Muscle layer of duodenum (tissue), 2 donors: ENCODE measurements around the gene IL1RL2.

ENCODE experiments used
- H3K27ac ChIP-seq: one replicate; pipeline ENCODE4 v1.7.0; 2013; ENCODE audit warnings: mild to moderate bottlenecking, low read length
- H3K27me3 ChIP-seq: one replicate; pipeline ENCODE4 v1.7.0; 2013; ENCODE audit warnings: low read depth, mild to moderate bottlenecking, control low read depth, low read length
- H3K36me3 ChIP-seq, 2 donors: one replicate each; pipeline ENCODE4 v1.7.0; 2013; ENCODE audit warnings: low read length in 2 of 2, control low read depth in 1 of 2, mild to moderate bottlenecking in 1 of 2; ENCODE audit not compliant: insufficient read depth in 2 of 2, control insufficient read depth in 1 of 2
- H3K4me1 ChIP-seq, 2 donors: one replicate each; pipeline ENCODE4 v1.7.0; 2013; ENCODE audit warnings: low read length in 2 of 2, mild to moderate bottlenecking in 2 of 2, control low read depth in 1 of 2, moderate library complexity in 1 of 2; ENCODE audit not compliant: insufficient read depth in 2 of 2, control insufficient read depth in 1 of 2
- H3K4me3 ChIP-seq, 2 donors: one replicate each; pipeline ENCODE4 v1.7.0; 2013; ENCODE audit warnings: low read length in 2 of 2, low read depth in 1 of 2, mild to moderate bottlenecking in 1 of 2
- H3K9me3 ChIP-seq, 2 donors: one replicate each; pipeline ENCODE4 v1.7.0; 2013; ENCODE audit warnings: low read length in 2 of 2, control low read depth in 1 of 2, mild to moderate bottlenecking in 1 of 2; ENCODE audit not compliant: control insufficient read depth in 1 of 2
- donor health status: healthy.

IL1RL2 gene

GRCh38 chr2:102145107-102145506 is 41.7 kb upstream of the IL1RL2 start:
- Histone ChIP-seq H3K27me3 (no peaks in the 10 kb centered on the region), H3K9me3 (peaks cover 10 to 34% of the 10 kb centered on the region in 2 donors), H3K27ac (no peak overlapping the region), H3K36me3 (peaks cover 0 to 27% of the 10 kb centered on the region in 2 donors), H3K4me3 (peak overlapping the region; percentile 65 to 86), H3K4me1 (peaks cover 0 to 1% of the 10 kb centered on the region in 2 donors)

GRCh38 chr2:102145934-102146333 is 40.9 kb upstream of the IL1RL2 start:
- no peaks in the 10 kb centered on the region for H3K27me3 ChIP-seq
- no peak overlapping the region for H3K27ac ChIP-seq
- H3K4me3 ChIP-seq = peak overlapping the region; percentile 16 to 86
- H3K36me3 ChIP-seq = peaks cover 0 to 27% of the 10 kb centered on the region in 2 donors
- H3K9me3 ChIP-seq = peaks cover 10 to 34% of the 10 kb centered on the region in 2 donors
- H3K4me1 ChIP-seq = peaks cover 0 to 3% of the 10 kb centered on the region in 2 donors

GRCh38 chr2:102147935-102148334 is 38.9 kb upstream of the IL1RL2 start:
- Histone ChIP-seq H3K27me3 (no peaks in the 10 kb centered on the region), H3K36me3 (peaks cover 0 to 25% of the 10 kb centered on the region in 2 donors), H3K27ac (no peak overlapping the region), H3K4me3 (peak overlapping the region in 1 of 2 donors; percentile 12), H3K9me3 (peaks cover 10 to 34% of the 10 kb centered on the region in 2 donors), H3K4me1 (peaks cover 0 to 3% of the 10 kb centered on the region in 2 donors)

GRCh38 chr2:102149243-102149642 is 37.6 kb upstream of the IL1RL2 start:
- Histone ChIP-seq H3K9me3 (peaks cover 10 to 34% of the 10 kb centered on the region in 2 donors), H3K27me3 (no peaks in the 10 kb centered on the region), H3K4me1 (peaks cover 0 to 3% of the 10 kb centered on the region in 2 donors), H3K36me3 (peaks cover 0 to 22% of the 10 kb centered on the region in 2 donors), H3K4me3 (peak overlapping the region in 1 of 2 donors; percentile 14), H3K27ac (no peak overlapping the region)

- H3K4me3 ChIP-seq = peak overlapping the region in 1 of 2 donors; percentile 14
- H3K27ac ChIP-seq = no peak overlapping the region
- peaks cover 9 to 34% of the 10 kb centered on the region in 2 donors for H3K9me3 ChIP-seq
- no peaks in the 10 kb centered on the region for H3K27me3 ChIP-seq
- H3K36me3 ChIP-seq = peaks cover 6 to 28% of the 10 kb centered on the region in 2 donors
- H3K4me1 ChIP-seq = peaks cover 2 to 5% of the 10 kb centered on the region in 2 donors
Observed at GRCh38 chr2:102149644-102150455, 37.0 kb upstream of the IL1RL2 start.

GRCh38 chr2:102154364-102154763 is 32.5 kb upstream of the IL1RL2 start:
- Histone ChIP-seq H3K27me3 (no peaks in the 10 kb centered on the region), H3K36me3 (peaks cover 16 to 20% of the 10 kb centered on the region in 2 donors), H3K27ac (no peak overlapping the region), H3K4me1 (peaks cover 7 to 9% of the 10 kb centered on the region in 2 donors), H3K9me3 (peaks cover 0 to 2% of the 10 kb centered on the region in 2 donors), H3K4me3 (no peak overlapping the region)

- Histone ChIP-seq H3K36me3 (peaks cover 16 to 26% of the 10 kb centered on the region in 2 donors), H3K9me3 (no peaks in the 10 kb centered on the region), H3K27me3 (no peaks in the 10 kb centered on the region), H3K4me1 (peaks cover 7% of the 10 kb centered on the region in 2 donors), H3K4me3 (no peak overlapping the region), H3K27ac (peak overlapping the region; percentile 42)
Observed at GRCh38 chr2:102154946-102155702, 31.7 kb upstream of the IL1RL2 start.

- Histone ChIP-seq H3K4me3 (no peak overlapping the region), H3K4me1 (peaks cover 6 to 7% of the 10 kb centered on the region in 2 donors), H3K36me3 (peaks cover 16 to 31% of the 10 kb centered on the region in 2 donors), H3K9me3 (peaks cover 0 to 3% of the 10 kb centered on the region in 2 donors), H3K27me3 (no peaks in the 10 kb centered on the region), H3K27ac (no peak overlapping the region)
Observed at GRCh38 chr2:102155703-102156515, 30.9 kb upstream of the IL1RL2 start.

GRCh38 chr2:102158011-102158755 is 28.6 kb upstream of the IL1RL2 start:
- Histone ChIP-seq H3K9me3 (peaks cover 0 to 3% of the 10 kb centered on the region in 2 donors), H3K4me3 (no peak overlapping the region), H3K27me3 (no peaks in the 10 kb centered on the region), H3K36me3 (peaks cover 16 to 31% of the 10 kb centered on the region in 2 donors), H3K27ac (no peak overlapping the region), H3K4me1 (peaks cover 6 to 7% of the 10 kb centered on the region in 2 donors)

- Histone ChIP-seq H3K27me3 (no peaks in the 10 kb centered on the region), H3K27ac (no peak overlapping the region), H3K36me3 (peaks cover 15 to 27% of the 10 kb centered on the region in 2 donors), H3K4me1 (peaks cover 6 to 7% of the 10 kb centered on the region in 2 donors), H3K4me3 (no peak overlapping the region), H3K9me3 (peaks cover 0 to 3% of the 10 kb centered on the region in 2 donors)
Observed at GRCh38 chr2:102159295-102159694, 27.5 kb upstream of the IL1RL2 start.
